Measurements from ENCODE around the gene P2RY11. TPM values are rescaled to one million over a fixed set of nuclear protein-coding genes. Genes with fewer than 3 reads are reported as not detected.

P2RY11 gene
- total RNA-seq, 1 donor from 2014 or later, result 30.4 TPM

DNA sequence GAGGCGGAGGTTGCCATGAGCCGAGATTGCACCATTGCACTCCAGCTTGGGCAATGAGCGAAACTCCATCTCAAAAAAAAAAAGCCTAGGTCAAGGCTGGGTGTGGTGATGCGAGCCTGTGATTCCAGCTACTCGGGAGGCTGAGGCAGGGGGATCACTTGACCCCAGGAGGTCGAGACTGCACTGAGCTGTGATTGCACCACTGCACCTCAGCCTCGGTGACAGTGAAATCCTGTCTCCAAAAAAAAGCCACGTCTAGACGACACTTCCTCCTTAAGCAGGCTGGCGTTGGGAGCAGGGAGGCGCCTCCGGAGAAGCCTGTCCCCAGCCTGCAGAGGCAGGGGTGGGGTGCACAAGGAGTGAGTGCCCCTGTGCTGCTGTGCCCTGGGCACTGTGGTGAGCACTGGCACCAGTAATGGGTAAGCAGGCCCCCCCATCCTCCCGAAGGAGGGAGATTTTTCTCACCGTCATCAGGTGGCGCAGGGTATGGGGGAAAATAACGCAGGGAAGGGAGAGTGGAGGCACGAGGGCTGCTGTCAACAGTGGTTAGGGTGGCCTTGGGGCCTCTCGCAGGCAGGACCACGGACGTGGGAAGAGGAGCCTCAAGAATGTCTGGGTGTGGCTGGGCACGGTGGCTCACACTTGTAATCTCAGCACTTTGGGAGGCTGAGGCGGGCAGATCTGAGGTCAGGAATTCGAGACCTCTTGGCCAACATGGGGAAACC, 706 bp downstream of the P2RY11 start:
- intact Hi-C loops (cut with micrococcal nuclease), result loop anchor here (1.0 to 2.0 kb wide), 2 partner anchors 8 to 177 kb away; no protein-coding TSS in a partner anchor

DNA sequence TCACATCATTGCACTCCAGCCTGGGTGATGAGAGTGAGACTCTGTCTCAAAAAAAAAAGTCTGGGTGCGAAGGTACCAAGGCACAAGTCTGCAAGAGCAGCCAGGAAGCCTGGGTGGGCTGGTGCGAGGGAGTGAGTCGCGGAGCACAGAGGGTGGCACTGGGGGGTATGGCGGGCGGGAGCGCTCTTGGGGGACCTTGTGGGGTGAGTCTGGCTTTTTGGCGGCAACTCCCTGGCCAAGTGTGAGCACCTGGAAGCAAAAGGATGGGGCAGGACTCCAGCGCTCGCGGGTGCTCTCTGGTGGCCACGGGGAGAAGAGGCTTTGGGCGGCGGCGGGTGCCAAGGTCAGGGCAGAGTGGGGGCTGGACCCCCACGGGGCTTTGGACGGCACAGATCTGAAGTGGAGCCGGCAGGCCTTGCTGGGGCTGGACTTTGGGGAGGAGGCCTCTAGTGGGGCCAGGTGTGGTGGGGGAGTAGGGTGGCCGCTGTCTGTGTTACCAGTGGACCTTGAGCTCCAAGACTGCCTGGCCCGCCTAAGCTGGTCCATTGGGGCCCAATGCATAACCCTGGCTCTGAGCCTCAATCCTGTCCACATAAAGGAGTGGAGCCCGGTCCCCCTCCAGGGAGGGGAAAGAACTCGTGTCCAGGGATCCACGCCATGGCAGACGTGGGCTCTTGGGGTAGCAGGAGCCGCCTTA, 1.6 kb downstream of the P2RY11 start:
- intact Hi-C loops (cut with micrococcal nuclease), result loop anchor here (1.0 to 2.0 kb wide), 4 partner anchors 9 to 178 kb away; no protein-coding TSS in a partner anchor

GRCh38 chr19:10113592-10113963, 2.1 kb downstream of the P2RY11 start:
- intact Hi-C loops (cut with micrococcal nuclease), result loop anchor here (1.0 to 2.0 kb wide), 3 partner anchors 14 to 179 kb away; no protein-coding TSS in a partner anchor

GRCh38 chr19:10113964-10114650, 2.6 kb downstream of the P2RY11 start:
- intact Hi-C loops (cut with micrococcal nuclease), result loop anchor here (1.0 to 2.0 kb wide), 3 partner anchors 15 to 179 kb away; no protein-coding TSS in a partner anchor

GRCh38 chr19:10114651-10115391, 3.3 kb downstream of the P2RY11 start:
- intact Hi-C loops (cut with micrococcal nuclease), result no loop called here

DNA sequence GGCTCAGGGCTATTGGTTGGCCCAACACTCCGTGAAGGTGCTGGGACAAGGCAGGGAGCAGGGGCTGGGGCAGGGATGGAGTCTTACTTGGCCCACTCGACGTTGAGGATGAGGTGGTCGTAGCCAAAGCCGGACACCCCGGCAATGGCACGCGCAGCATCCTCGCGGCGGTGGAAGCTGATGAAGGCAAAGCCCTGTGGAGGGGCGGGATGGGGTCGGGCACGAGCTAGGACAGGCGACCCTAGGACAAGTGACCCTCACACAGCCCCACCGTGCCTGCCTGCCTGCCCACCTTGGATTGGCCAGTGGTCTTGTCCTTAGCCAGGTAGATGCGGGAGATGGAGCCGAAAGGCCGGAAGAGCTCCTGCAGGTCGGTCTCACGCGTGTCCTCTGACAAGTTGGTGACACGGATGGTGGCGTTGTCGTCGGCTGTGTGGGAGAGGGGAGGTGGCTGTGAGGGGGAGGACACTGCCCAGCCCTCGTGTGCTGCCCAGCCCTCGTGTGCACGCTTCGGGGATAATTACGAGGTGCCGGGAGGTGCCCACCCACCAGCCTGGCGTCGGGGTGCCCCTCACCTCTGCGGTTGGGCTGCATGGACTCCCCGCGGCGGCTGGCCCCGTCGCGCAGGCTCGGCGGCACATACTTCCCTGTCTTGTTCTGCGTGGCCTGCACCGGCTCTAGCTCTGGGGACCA, 4.0 kb downstream of the P2RY11 start:
- intact Hi-C loops (cut with micrococcal nuclease), result no loop called here

DNA sequence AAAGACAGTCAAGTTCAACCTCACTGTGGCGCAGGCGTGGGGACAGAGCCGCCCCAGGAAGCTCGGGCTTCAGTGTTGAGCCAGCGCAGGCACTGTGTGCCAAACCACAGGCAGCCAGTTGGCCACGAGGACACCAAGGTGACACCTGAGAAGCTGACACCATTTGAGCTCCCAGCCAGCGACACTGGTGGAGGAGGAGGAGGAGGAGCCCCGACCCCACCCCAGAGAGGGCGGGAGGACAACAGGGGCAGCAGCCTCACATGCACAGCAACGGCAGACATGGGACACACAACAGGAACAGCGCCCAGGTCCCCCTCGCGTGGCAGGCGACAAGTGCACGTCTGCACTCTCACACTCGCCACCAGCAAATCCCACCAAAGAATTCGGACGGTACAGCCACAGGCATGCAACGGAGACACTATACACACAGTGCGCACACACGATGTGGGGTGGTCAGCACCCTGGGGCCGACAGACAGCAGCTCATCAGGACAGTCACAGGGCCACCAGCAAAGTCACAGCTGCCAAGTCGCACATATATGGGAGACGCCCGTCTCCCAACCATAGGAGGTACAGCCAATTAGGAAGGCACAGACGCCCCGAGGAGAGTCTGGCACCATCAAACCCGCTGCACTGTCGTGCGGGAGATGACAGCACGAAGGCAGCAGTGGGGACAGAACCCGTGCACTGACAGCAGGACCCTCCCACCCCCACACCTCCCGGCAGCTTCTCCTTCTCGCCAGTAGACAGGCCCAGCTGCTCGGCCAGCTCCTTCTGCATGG, 4.8 kb downstream of the P2RY11 start:
- intact Hi-C loops (cut with micrococcal nuclease), result no loop called here

DNA sequence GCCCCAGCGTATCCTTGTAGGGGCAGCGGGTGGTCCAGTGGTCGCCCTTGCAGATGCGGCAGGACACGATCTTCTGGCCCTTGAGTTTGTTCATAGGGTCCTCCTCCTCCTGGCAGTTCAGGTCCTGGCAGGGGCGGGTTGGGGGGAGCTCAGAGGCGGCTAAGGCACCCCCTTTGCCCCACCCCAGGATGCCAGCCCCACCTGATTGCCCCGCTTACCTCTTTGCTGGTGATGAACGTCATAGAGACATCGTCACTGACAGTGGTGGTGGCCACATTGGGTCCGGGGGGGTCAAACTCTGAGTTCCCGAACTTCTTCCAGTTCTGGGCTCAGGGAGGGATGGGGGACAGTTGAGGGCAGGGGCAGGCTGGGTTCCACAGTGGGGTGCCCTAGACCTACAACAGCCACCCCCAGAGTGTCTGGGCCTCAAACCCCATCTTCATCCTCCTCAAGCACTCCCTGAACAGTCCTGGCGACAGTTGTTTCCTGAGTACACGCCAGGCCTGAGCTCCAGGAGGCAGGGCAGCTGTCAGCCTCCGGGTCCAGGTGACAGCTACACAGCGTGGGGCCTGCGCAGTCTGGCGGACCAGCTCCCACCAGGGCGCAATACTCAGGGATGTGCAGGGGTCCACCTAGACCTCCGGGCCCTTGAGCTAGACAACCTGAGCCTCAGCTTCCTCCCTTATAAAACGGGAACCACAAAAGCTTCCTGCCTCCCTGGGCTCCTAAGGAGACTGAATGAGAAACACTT, 5.5 kb downstream of the P2RY11 start:
- intact Hi-C loops (cut with micrococcal nuclease), result no loop called here

DNA sequence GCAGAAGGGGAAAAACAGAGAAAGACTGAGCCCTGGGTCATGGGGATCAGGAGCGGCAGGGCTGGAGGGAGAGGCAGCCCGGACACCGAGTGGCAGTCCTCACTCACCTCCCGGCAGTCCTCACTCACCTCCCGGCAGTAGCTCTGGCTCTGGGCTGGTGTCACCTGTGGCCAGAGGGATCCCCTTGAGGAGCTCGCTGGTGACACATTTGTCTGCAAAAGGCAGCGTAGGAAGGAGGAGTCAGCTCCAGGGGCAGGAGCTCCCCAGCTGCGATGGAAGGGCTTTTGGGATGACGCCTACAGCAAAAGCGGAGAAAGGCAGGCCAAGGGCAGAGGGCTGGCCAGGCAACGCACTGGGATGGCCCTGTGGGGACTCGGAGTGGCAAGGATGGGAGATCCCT, 7.5 kb downstream of the P2RY11 start:
- intact Hi-C loops (cut with micrococcal nuclease), result loop anchor here (1.0 kb wide), 2 partner anchors 13 to 33 kb away; partner anchors contain the start of genes PPAN and SHFL

- intact Hi-C loops (cut with micrococcal nuclease), result loop anchor here (1.0 to 2.0 kb wide), 2 partner anchors 74 to 131 kb away; partner anchors contain the start of gene DNMT1
These were observed 9.2 kb downstream of the P2RY11 start for GRCh38 chr19:10120538-10121189.

DNA sequence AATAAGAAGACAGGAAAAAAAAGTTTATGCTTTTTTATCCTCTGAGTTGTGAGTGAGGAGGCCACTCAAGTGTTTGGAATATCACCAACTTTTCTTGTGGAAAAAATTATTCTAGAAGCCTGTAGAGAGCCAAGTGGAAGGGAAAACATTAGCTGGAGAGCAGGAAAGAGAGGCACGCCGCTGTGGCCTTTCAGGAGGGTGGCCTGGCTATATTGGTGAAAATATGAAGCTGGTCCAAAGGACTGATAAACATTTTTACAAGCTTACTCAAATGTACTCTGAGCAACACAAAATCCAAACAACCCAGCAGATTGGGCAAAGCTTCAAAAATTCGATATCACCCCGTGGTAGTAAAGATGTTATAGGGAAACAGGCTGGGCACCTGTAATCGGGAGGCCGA, 10.6 kb downstream of the P2RY11 start:
- intact Hi-C loops (cut with micrococcal nuclease), result no loop called here

GRCh38 chr19:10124429-10124828, 12.9 kb downstream of the P2RY11 start:
- intact Hi-C loops (cut with micrococcal nuclease), result no loop called here

- intact Hi-C loops (cut with micrococcal nuclease), result no loop called here
These were observed 14.7 kb downstream of the P2RY11 start for GRCh38 chr19:10126213-10126639.

DNA sequence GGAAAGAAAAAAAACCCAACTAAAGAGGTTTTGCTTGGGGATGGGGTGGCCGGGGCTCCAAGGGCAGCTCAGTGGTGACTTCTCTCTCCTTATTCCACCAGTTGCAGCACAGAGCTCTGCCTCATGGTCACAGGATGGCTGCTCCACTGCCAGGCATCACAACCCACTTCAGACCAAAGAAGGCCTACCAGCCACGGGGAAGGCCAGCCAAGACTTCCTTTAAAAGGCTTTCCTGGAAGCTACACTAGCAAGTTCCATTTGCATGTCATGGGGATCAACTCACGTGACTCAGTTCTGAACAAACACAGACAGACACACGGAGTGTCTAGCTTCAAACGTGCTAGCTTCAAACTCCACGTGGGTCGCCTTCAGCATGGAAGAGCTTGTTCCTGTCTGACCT, 21.4 kb downstream of the P2RY11 start:
- intact Hi-C loops (cut with micrococcal nuclease), result no loop called here

- intact Hi-C loops (cut with micrococcal nuclease), result no loop called here
These were observed 22.1 kb downstream of the P2RY11 start for GRCh38 chr19:10133596-10133995.

- intact Hi-C loops (cut with micrococcal nuclease), result no loop called here
These were observed 22.5 kb downstream of the P2RY11 start for GRCh38 chr19:10134040-10134439.

DNA sequence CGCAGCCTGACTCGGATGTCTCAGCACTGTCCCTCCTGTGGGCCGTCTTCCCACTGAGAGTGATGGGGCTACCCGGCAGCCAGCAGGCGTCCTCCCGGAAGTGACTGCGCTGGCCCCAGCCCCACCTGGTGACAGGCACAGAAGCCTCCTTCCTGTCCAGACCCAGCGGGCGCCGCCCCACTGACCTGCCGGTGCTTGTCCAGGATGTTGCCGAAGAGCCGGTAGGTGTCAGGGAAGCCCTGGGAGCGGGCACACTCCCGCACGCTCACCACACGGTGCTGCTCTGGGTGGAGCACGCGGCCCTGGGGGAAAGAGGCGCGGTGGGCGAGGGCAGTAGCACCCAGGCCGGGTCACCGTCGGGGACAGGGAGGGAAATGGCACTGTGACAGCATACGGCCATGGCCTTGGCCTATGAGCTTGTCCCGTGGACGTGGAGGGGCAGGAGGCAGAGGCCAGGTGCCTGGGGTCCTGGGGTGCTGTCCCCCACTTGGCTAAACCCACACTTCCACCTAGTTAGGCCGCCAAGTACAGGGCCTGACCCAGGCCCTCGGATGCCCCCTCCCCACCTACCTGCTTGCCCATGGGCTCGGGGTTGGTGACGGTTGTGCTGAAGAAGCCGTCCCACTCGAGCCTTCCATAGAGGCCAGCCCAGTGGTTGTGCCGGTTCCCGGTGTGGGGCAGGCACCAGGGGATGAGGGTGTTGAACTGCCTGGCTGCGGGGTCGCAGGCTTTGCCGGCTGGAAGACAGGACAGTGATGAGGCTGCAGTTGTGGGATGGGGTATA, 24.2 kb downstream of the P2RY11 start:
- intact Hi-C loops (cut with micrococcal nuclease), result no loop called here

- intact Hi-C loops (cut with micrococcal nuclease), result no loop called here
These were observed 25.4 kb downstream of the P2RY11 start for GRCh38 chr19:10136936-10137335.

Measured in T-helper 1 cell treated with Interleukin-12 subunit alpha and Interleukin-12 subunit beta and Interleukin-4 antibody, amounts not matched to agents 30 ng/mL and 1 ng/mL, for 36 hours (primary cell).